HUDEP-2 (cell line): Measurements from ENCODE around the gene PREX1.
"Not testable (repeated sequence)": the region's sequence is repeated elsewhere in the genome, so short reads cannot be mapped to it uniquely, and the experiment has no call there.

Experiments
- DNase-seq, 76 experiments: peaks; one replicate each; lab custom pipeline; 2025; ENCODE audit not compliant: unreplicated experiment in 76 of 76; lab: John Stamatoyannopoulos, UW

PREX1 gene

DNA sequence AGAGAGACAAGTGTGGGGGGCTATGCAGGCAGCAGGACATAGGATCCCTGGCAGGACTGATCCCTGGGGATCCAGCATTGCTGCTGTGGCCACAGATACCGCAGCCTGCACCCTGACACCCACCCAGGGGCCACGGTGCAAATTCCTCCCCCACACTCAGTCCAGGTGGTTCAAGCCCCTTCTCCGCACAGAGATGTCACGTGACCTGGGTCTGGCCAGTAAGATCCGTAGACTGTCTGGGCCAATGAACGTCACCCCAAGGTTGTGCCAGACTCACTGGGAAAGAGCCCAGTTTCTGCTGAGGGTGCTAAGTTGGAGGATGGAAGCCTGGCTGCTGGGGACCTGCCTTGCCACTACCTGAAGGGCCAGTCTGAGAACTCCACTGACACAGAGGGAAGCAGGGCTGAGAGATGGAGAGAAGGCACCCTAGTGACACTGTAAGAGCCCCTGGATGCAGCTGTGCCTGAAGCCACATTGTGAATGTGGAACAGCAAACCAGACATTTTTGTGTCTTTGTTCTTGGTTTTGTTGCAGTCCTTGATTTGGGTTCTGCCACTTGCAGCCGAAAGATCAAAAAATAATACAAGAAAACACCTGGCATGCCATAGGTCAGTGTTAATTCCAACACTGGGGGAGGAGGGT is 228.6 kb downstream of the PREX1 start:
- no peak for DNase-seq

DNA sequence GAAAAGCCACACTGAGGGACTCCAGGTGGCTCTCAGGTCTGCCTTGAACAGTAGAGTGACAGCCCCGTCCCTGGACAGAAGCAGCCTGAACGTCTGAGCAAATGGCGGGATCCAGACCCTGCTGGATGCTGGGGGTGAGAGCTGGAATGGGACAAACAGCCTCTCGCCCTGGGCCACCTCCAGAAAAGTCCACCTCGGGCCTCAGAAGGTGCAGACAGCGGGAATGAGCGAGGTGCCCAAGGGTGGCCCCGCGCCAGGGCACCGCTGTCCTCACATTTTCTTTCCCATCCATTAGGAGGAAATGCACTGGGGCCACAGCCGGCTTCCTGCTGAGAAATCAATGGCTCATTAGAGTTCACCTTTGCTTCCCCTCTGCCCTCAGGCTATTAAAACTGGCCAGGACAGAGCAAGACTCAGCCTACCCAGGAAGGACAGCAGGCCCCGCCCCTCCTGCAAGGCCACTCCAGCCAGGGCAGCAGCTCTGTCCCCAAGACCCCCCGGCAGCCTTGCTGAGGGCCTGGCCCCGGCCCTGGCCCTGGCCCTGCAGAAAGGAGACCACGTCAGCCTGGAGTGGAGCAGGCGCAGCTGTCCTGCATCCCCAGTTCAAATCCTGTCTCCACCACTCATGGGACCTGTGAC is 229.4 kb downstream of the PREX1 start:
- not testable (repeated sequence) for DNase-seq

DNA sequence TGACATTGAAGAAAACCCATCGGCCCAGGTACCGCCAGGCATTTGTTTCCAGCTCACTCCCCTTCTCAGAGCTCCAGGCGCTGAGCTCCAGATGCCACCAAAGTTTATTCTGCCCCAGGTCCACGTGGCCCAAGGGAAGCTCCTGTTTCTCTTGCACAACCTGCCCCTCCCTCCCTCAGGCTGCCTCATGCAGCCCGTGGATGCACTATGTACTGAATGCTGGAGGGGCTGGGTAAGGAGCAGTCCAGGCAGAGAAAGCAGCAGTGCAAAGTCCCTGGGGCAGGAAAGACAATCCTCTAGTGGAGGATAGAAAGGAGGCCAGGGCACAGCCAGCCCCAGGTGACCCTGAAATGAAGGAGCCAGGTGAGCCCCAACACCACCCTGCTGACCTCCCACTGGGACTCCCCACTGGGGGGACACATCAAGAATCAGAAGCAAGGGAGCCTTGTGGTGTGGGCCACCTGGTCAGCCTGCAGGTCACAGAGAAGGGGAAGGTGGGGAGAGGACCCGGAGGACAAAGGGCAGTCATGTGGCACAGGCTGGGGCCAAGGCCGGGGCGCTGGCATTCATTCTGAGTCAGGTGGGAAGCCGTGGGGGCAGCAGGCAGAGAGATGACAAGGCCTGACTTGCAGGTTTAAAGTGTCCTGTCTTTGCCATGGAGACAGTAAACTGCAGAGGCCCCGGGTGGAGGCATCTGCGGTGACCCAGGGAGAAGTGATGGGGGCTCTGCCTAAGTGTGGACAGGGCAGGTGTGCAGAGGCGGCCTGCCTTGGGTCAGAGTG is 230.1 kb downstream of the PREX1 start:
- DNase-seq: no peak

DNA sequence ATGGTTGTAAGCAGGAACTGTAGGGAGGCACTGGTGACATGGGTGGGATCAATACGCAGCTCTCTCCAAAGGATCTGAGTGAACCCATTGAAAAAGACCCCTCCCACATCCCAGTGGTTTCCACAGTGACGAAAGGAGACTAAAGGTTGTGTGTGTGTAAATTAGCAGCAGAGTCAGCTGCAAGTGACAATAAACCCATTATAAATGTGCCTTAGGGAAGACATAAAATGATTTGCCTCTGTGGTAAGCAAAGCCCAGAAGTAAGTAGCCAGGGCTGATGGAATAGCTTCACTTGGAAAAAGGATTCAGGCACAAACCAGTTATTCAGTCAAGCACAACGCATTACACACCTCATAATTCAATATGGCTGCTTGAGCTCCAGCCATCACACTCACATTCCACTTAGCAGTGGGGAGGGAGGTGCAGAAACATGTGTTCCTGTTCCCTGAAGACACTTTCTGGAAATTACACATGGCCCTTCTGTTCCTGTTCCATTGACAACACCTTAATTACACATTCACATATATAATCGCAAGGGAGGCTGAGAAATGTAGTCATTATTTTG is 231.4 kb downstream of the PREX1 start:
- DNase-seq: no peak

DNA sequence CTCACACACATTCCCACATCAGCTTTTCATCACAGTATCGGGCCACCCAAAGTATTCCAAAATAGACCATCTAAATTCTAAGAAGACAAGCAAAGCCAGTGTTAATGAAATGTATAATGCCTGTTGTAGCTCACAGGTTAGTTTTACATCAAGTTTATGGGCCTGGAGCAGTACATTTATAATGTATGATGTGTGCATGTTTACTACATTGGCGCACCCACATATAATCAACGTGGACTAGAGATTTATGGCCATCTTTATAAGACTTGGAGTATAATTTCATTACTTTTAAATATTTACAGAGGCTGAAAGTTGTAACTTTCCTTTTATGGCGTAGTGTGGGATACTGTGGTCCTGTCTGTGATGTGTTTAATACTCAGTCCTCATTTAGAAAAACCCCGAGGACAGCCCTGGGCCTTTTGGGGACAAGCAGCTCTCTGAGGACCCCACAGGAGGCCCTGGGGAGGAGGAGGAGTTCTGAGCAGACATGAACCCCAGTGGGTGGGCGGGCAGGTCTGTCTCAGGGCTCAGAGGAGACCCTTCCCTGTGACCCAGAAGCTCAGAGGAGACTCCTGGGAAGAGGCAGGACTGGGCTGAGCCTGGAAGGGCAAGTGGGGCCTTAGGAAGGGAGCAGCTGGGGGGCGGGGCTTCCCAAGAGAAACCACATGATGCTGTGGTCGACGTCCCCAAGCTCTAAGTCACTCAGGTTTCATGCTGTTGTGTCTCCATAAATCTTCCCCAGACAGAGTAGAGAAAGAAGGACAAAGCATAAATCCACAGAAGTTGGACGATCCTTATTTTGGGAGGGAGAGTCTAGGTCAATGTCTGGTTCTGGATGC is 232.1 kb downstream of the PREX1 start:
- DNase-seq: no peak

DNA sequence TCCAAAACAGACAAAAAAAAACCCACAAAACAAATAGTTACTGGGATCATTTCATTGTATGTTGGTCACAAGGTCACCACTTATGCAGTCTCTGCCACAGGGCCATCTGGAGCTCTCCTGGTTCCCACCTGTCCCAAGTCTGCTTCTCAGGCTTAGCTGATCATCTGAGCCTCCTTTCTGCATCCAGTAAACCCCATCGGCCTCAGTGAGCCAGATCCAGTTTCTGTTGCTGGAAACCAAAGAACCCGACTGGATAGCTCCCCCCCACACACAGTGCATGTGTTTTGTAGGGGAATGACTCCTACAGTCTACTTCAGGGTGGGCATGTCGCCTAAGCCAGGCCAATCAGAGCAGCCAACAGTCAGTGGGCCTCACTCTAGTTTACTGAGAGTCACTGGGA is 233.3 kb downstream of the PREX1 start:
- DNase-seq: no peak

DNA sequence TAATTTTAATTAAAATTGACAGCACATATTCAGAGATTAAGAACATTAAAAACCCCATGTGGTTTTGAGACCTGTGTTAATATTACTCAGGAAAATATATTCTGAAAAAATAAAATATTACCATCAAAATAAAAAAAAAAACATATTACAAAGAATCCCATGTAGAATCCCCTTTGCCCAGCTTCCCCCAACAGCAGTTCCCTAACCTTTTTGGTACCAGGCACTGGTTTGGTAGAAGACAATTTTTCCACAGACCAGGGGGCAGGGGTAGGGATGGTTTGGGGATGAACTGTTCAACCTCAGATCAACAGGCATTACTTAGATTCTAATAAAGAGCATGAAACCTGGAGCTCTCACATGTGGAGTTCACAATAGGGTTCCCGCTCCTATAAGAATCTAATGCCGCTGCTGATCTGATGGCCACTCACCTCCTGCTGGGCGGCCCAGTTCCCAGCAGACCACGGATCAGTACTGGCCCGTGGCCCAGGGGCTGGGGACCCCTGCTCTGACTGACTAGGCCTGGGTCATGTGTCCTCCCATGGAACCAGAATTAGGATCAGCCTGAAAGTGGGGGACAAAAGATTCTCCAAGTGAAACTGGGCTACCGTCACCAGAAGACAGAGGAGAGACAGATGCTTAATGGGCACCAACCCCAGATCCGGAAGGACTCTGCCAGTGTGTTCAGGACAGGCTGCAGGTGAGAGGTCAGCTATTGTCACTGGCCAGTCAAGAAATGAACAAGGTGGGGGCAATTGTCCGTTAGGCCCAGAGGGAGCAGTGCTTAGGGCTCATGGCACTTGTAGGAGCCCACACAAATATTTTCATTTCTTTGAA is 235.5 kb downstream of the PREX1 start:
- DNase-seq: no peak

DNA sequence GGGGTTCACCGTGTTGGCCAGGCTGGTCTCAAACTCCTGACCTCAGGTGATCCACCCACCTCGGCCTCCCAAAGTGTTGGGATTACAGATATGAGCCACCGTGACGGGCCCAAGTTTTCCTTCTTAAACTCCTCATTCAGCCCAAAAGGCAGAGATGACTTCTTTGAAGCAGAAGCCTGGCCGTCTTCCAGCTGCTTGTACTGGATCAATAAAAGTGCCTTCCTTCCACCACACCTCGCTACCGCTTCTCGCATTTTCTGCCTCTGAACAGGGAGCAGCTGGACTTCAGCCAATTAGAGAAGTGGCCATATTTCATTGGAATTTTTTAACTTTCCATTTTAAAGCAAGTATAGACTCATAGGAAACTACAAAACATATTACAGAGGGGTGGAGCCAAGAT is 241.1 kb downstream of the PREX1 start:
- no peak for DNase-seq

DNA sequence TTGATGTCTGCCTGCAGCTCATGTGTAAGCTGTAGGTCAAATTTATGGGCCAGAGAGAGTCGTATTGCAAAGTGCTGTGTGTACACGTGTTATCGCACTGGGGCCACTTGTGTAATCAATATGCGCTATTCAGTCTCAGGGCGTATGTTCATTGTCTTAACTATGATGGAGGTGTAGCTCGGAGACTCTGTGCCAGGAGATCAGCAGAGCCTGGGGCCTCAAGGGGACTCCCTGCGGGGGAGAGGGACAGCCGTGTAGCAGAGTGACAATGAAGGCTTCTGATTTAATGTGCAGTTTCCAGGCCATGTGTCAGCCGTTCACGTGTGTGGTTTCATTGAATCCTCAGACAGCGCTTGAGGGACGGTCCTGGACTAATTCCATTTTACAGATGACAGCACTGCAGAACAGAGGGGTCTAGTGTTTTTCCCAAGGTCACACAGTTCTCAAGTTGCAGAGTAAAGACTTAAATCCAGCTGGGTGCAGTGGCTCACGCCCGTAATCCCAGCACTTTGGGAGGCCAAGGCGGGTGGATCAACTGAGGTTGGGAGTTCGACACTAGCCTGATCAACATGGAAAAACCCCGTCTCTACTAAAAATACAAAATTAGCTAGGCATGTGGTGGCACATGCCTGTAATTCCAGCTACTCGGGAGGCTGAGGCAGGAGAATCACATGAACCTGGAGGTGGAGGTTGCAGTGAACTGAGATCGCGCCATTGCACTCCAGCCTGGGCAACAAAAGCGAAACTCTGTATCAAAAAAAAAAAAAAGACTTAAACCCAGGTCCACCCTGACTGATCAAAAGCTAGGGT is 242.5 kb downstream of the PREX1 start:
- no peak for DNase-seq

DNA sequence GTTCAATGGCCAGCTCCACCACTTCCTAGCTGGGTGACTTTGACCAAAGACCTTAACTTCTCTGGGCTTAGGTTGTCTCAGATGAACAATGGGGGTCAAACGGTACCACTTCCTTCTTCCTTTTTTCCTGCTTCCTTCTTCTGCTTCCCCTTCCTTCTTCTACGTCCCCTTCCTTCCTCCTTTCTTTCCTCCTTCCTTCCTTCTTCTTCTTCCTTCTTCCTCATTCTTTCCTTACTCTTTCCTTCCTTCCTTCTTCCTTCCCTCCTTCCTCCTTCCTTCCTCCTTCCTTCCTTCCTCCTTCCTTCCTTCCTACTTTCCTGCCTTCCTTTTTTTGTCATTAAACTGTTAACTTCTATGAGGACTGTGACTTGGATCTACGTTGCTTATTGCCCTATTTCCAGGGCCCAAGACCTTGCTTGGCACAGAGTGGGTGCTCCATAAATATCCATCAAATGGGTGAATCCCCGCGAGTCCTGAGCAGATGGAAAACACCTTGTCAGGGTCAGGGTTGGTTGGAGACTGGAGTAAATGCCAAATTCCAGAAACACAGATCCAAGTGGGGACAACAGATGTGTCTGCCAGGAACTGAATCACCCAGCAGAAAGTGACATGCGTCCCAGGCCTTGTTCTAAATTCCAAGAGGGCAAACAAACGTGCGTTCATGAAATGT is 243.3 kb downstream of the PREX1 start:
- DNase-seq: no peak

DNA sequence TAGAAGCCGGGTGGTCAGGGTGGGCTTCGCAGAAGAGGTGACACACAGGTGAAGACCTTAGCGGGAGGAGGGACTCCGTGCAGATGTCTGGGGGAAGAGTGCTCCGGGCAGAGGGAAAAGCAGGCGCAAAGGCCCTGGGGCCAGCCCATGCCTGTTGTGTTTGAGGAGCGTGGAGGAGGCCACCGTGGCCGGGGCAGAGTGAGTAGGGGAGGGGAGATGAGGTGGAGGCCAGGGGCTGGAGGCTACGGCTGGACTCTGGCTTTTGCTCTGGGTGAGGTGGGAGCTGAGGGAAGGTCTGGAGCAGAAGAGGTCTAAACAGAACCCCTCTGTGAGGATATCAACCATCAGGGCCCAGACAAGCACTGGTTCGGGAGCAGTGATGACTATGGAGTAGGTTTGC is 244.0 kb downstream of the PREX1 start:
- no peak for DNase-seq

DNA sequence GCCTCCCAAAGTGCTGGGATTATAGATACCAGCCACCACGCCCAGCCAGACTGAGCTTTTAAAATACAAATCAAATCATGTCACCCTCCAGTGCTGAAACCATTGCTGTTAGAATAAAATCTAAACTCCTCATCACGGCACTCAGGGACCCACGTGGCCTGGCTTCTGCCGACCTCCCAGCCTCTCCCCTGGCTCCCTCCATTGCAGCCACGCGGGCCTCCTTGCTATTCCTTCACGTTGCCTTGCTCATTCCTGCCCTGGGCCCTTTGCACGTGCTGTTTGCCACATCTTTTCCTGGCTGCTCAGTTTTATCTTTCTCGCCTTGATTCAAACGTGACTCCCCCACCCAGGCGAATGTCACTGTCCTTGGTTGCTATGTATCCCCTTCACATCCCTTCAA is 244.6 kb downstream of the PREX1 start:
- no peak for DNase-seq

DNA sequence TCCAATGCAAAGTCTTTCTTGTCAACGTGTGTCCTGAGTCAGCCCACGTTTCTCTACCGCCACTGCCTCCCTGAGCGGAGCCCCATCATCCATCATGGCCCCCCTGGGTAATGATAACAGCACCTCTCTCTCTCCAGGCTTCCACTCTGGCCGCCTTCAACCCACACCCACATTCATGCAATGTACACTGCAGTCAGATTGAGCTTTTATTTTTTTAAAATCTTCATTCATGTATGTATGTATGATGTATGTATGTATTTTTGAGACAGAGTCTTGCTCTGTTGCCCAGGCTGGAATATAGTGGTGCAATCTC is 245.2 kb downstream of the PREX1 start:
- DNase-seq: no peak

DNA sequence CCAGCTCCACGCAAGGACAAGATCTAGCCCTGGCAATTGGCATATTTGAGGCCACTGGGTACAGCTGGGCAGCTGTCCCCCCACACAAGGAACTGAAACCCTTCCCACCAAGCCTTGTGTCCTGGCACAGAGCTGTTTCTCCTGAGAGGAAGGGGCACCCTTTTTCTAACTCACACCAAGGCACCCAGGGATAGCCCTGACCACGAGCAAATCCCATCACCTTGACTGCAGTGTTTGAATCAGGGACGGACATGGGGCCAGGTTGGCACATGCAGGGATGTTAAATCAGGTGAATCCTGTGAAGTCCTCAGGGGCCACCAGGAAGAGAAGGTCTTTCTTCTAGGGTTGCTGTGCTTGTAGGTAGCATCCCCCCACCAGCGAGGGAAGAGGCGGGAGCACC is 246.6 kb downstream of the PREX1 start:
- DNase-seq: no peak

DNA sequence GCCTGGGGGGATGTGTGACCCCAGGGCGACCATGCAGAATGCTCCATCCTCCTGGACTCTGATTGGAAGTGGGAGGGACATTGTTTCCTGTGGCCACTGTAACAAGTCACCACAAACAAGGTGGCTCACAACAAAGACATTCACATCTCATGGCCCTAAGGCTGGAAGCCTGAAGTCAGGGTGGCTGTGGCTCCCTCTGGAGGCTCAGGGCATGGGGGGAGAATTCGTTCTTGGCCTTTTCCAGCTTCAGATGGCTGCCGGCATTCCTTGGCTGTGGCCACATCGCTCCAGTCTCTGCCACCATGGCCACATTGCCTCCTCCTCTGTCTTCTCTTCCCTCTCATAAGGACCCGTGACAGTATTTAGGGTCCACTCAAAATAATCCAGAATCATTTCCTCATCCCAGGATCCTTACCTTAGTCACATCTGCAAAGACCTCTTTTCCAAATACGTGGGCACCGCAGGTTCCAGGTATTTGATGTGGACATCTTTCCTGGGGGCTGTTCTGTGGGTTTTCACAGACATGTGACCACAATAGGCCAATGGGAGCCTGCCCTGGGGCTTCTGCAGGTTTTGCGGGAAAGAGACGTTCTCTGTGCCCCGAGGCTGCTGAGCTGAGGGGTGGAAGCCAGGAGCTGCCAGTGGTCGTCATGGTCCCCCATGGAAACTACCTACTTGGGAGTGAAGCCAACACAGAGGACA is 249.3 kb downstream of the PREX1 start:
- DNase-seq: no peak

DNA sequence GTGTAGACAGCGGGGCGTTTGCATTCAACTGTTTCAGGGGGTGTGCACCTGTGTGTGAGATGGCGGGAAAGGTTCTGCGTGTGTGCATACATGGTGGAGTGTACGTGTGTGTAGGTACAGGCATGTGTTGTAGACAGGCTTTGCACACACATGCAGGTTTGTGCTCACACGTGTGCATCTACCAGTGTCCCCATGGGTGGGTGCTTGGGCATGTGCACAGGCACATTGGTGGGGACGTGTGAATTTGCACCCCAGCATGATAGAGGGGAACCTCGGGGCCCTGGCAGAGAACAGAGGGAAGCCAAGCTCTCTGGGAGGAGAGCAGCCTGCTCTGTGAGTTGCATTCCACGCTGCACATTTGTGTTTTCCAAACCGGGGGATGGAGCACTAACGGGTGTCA is 250.2 kb downstream of the PREX1 start:
- no peak for DNase-seq

DNA sequence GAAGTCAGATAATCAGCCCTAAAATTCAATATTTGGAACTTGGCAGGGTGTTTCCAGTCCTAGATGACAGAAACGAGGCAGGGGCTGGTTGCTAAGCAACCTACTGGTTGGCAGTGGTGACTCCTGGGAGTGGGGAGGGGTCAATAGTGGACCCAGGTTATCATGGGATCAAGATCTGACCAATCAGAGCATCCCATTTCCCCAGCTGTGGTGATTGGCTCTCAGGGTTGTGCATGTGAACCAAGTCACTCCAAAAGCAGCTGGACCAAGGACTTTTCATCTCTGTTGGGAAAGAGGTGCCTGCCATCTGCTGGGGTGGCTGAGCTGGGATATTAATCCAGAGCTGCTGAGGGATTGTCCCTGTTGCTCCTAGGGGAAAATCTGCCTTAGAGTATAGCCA is 253.4 kb downstream of the PREX1 start:
- DNase-seq: no peak
